Mesenchymal stem cell (in vitro differentiated cells and primary cell): ENCODE measurements around the gene IL1RAP.

Experiments used
- DNase-seq: peaks from one replicate; pipeline ENCODE4 v3.0.0-alpha.2; 2013
- H2AFZ ChIP-seq: one replicate; pipeline ENCODE4 v1.6.1; 2013; ENCODE audit warnings: low read depth, mild to moderate bottlenecking, control low read depth, inconsistent platforms, low read length, moderate library complexity
- H2AK5ac ChIP-seq: 2 replicates; pipeline ENCODE4 v1.6.1; 2013; ENCODE audit warnings: low read length, moderate library complexity, mild to moderate bottlenecking, inconsistent platforms; ENCODE audit not compliant: severe bottlenecking
- H2BK120ac ChIP-seq: one replicate; pipeline ENCODE4 v1.6.1; 2013; ENCODE audit warnings: low read depth, mild to moderate bottlenecking, inconsistent platforms, low read length, moderate library complexity
- H2BK12ac ChIP-seq, 2 experiments: one replicate each; pipeline ENCODE4 v1.6.1; 2013; ENCODE audit warnings: inconsistent platforms in 2 of 2, low read length in 2 of 2, mild to moderate bottlenecking in 2 of 2, moderate library complexity in 2 of 2, control low read depth in 1 of 2
- H2BK15ac ChIP-seq: one replicate; pipeline ENCODE4 v1.6.1; 2013; ENCODE audit warnings: mild to moderate bottlenecking, low read depth, inconsistent platforms; ENCODE audit not compliant: poor library complexity, severe bottlenecking
- H2BK5ac ChIP-seq: 2 replicates; pipeline ENCODE4 v1.6.1; 2013; ENCODE audit warnings: low read depth, mild to moderate bottlenecking, low read length, control low read depth, inconsistent platforms; ENCODE audit not compliant: poor library complexity, severe bottlenecking
- H3K14ac ChIP-seq, 2 experiments: one replicate each; pipeline ENCODE4 v1.6.1; 2013; ENCODE audit warnings: inconsistent platforms in 2 of 2, low read length in 2 of 2, control low read depth in 1 of 2, mild to moderate bottlenecking in 1 of 2, moderate library complexity in 1 of 2
- H3K18ac ChIP-seq, 2 experiments: one replicate each; pipeline ENCODE4 v1.6.1; 2013; ENCODE audit warnings: inconsistent platforms in 2 of 2, low read length in 2 of 2, control low read depth in 1 of 2, low read depth in 1 of 2, mild to moderate bottlenecking in 1 of 2
- H3K23ac ChIP-seq, 2 experiments: one replicate each; pipeline ENCODE4 v1.6.1; 2013; ENCODE audit warnings: inconsistent platforms in 2 of 2, low read length in 2 of 2, mild to moderate bottlenecking in 2 of 2, moderate library complexity in 2 of 2, control low read depth in 1 of 2
- H3K27ac ChIP-seq: 2 replicates; pipeline ENCODE4 v1.5.1; 2013; ENCODE audit warnings: mild to moderate bottlenecking, moderate library complexity, low read length, control low read depth, inconsistent platforms; ENCODE audit not compliant: poor library complexity, severe bottlenecking
- H3K27me3 ChIP-seq, 2 experiments: 2 replicates each; pipeline versions ENCODE4 v1.6.1 to v1.7.0; 2013; ENCODE audit warnings: low read length in 2 of 2, mild to moderate bottlenecking in 2 of 2, moderate library complexity in 2 of 2, control low read depth in 1 of 2, inconsistent platforms in 1 of 2; ENCODE audit not compliant: control insufficient read depth in 1 of 2, insufficient read depth in 1 of 2
- H3K36me3 ChIP-seq, 2 experiments: 2 replicates each; pipeline versions ENCODE4 v1.6.1 to v1.7.0; 2013; ENCODE audit warnings: low read length in 2 of 2, control low read depth in 1 of 2, inconsistent platforms in 1 of 2, low read depth in 1 of 2, mild to moderate bottlenecking in 1 of 2; ENCODE audit not compliant: insufficient read depth in 2 of 2, control insufficient read depth in 1 of 2
- H3K4ac ChIP-seq, 2 experiments: one replicate each; pipeline ENCODE4 v1.6.1; 2013; ENCODE audit warnings: inconsistent platforms in 2 of 2, low read length in 2 of 2, mild to moderate bottlenecking in 2 of 2, moderate library complexity in 2 of 2, control low read depth in 1 of 2, low read depth in 1 of 2
- H3K4me1 ChIP-seq: 2 replicates; pipeline ENCODE4 v1.6.1; 2013; ENCODE audit warnings: low read depth, low read length, control low read depth; ENCODE audit not compliant: control insufficient read depth, insufficient read depth
- H3K4me2 ChIP-seq: 2 replicates; pipeline ENCODE4 v1.6.1; 2013; ENCODE audit warnings: low read length, mild to moderate bottlenecking, inconsistent platforms; ENCODE audit not compliant: poor library complexity, severe bottlenecking
- H3K4me3 ChIP-seq, 2 experiments: 2 replicates each; pipeline versions ENCODE4 v1.5.1 to v1.7.0; 2013; ENCODE audit warnings: low read length in 2 of 2, mild to moderate bottlenecking in 2 of 2, control low read depth in 1 of 2, low read depth in 1 of 2; ENCODE audit not compliant: insufficient read depth in 1 of 2
- H3K79me1 ChIP-seq: replicated peaks from 2 replicates; pipeline ENCODE4 v1.6.1; 2013; ENCODE audit warnings: mild to moderate bottlenecking, control low read depth, low read length, inconsistent platforms; ENCODE audit not compliant: poor library complexity, severe bottlenecking
- H3K9ac ChIP-seq: 2 replicates; pipeline ENCODE4 v1.7.0; 2013; ENCODE audit warnings: mild to moderate bottlenecking, low read length, moderate library complexity
- H3K9me3 ChIP-seq: 2 replicates; pipeline ENCODE4 v1.7.0; 2013; ENCODE audit warnings: mild to moderate bottlenecking, low read length; ENCODE audit not compliant: control insufficient read depth
- H4K8ac ChIP-seq: one replicate; pipeline ENCODE4 v1.6.1; 2013; ENCODE audit warnings: inconsistent platforms, mild to moderate bottlenecking, low read length, moderate library complexity
- H4K91ac ChIP-seq: one replicate; pipeline ENCODE4 v1.6.1; 2013; ENCODE audit warnings: mild to moderate bottlenecking, low read length, inconsistent platforms
- WGBS: methylation state at CpG from one replicate; pipeline ENCODE4 v1.1.7; 2013; ENCODE audit warnings: mixed read lengths; 5-methylcytosine and 5-hydroxymethylcytosine counted together

The IL1RAP gene

GRCh38 chr3:190582667-190583066 lies 68.8 kb downstream of the IL1RAP start:
- Histone ChIP-seq H3K4me3 (no peak overlapping the region), H3K9me3 (no peaks in the 10 kb centered on the region), H4K91ac (no peak overlapping the region), H3K27ac (no peak overlapping the region), H3K4me1 (peaks cover 3% of the 10 kb centered on the region), H3K4me2 (no peak overlapping the region), H3K4ac (no peak overlapping the region), H2BK15ac (no peak overlapping the region), H3K9ac (no peak overlapping the region), H2BK5ac (no peak overlapping the region), H2BK120ac (no peak overlapping the region), H3K36me3 (no peaks in the 10 kb centered on the region), H2AFZ (no peak overlapping the region), H3K14ac (no peak overlapping the region), H3K18ac (no peak overlapping the region), H4K8ac (no peak overlapping the region), H3K23ac (no peak overlapping the region), H2BK12ac (no peak overlapping the region), H3K79me1 (no peaks in the 10 kb centered on the region), H3K27me3 (no peaks in the 10 kb centered on the region), H2AK5ac (no peak overlapping the region)
- DNase-seq, result no peak
- 99% methylated on average over 2 of the region's 2 CpGs for WGBS

GRCh38 chr3:190585805-190586630 lies 72.1 kb downstream of the IL1RAP start:
- Histone ChIP-seq H3K14ac (no peak overlapping the region), H2BK5ac (no peak overlapping the region), H3K18ac (peak overlapping the region; percentile 13 to 72), H3K9me3 (no peaks in the 10 kb centered on the region), H4K8ac (no peak overlapping the region), H3K36me3 (no peaks in the 10 kb centered on the region), H2AFZ (no peak overlapping the region), H4K91ac (no peak overlapping the region), H2AK5ac (peak overlapping the region; percentile 14), H2BK120ac (no peak overlapping the region), H3K23ac (no peak overlapping the region), H3K27ac (no peak overlapping the region), H3K4me3 (peak overlapping the region in 1 of 2 experiments; percentile 44), H3K27me3 (no peaks in the 10 kb centered on the region), H3K9ac (peak overlapping the region; percentile 18), H3K4ac (peak overlapping the region; percentile 15 to 19), H2BK15ac (no peak overlapping the region), H3K4me1 (peaks cover 3% of the 10 kb centered on the region), H3K79me1 (no peaks in the 10 kb centered on the region), H2BK12ac (peak overlapping the region; percentile 29 to 65), H3K4me2 (no peak overlapping the region)
- peak; percentile 97 for DNase-seq
- 30% methylated on average over 5 of the region's 6 CpGs for whole genome bisulfite sequencing

GRCh38 chr3:190586631-190587011 lies 72.7 kb downstream of the IL1RAP start:
- no peaks in the 10 kb centered on the region for H3K27me3 ChIP-seq
- H3K23ac ChIP-seq, result no peak overlapping the region
- no peak overlapping the region for H2AFZ ChIP-seq
- peak overlapping the region; percentile 3 to 11 for H2BK12ac ChIP-seq
- no peak overlapping the region for H2BK15ac ChIP-seq
- no peak overlapping the region for H3K27ac ChIP-seq
- peak overlapping the region in 1 of 2 experiments; percentile 57 for H3K18ac ChIP-seq
- H3K4me2 ChIP-seq, result no peak overlapping the region
- 40% methylated on average over 4 of the region's 4 CpGs for WGBS
- no peak overlapping the region for H3K4me3 ChIP-seq
- no peak overlapping the region for H4K8ac ChIP-seq
- peaks cover 3% of the 10 kb centered on the region for H3K4me1 ChIP-seq
- no peaks in the 10 kb centered on the region for H3K79me1 ChIP-seq
- no peaks in the 10 kb centered on the region for H3K9me3 ChIP-seq
- H2BK120ac ChIP-seq, result no peak overlapping the region
- H2AK5ac ChIP-seq, result no peak overlapping the region
- no peaks in the 10 kb centered on the region for H3K36me3 ChIP-seq
- no peak overlapping the region for H3K9ac ChIP-seq
- no peak overlapping the region for H3K4ac ChIP-seq
- no peak overlapping the region for H3K14ac ChIP-seq
- no peak overlapping the region for H4K91ac ChIP-seq
- H2BK5ac ChIP-seq, result no peak overlapping the region
- peak; percentile 78 for DNase-seq

- no peak overlapping the region for H3K14ac ChIP-seq
- WGBS, result no CpG with 5 or more reads among the region's 2 CpGs
- no peak overlapping the region for H4K91ac ChIP-seq
- H3K9me3 ChIP-seq, result no peaks in the 10 kb centered on the region
- no peak overlapping the region for H2BK12ac ChIP-seq
- DNase-seq, result no peak
- H3K4ac ChIP-seq, result no peak overlapping the region
- H3K9ac ChIP-seq, result no peak overlapping the region
- H3K4me2 ChIP-seq, result no peak overlapping the region
- no peak overlapping the region for H2BK120ac ChIP-seq
- no peak overlapping the region for H2BK15ac ChIP-seq
- no peak overlapping the region for H2AFZ ChIP-seq
- no peak overlapping the region for H2BK5ac ChIP-seq
- H3K79me1 ChIP-seq, result no peaks in the 10 kb centered on the region
- no peaks in the 10 kb centered on the region for H3K27me3 ChIP-seq
- no peak overlapping the region for H3K27ac ChIP-seq
- no peak overlapping the region for H3K23ac ChIP-seq
- no peak overlapping the region for H3K4me3 ChIP-seq
- H3K18ac ChIP-seq, result no peak overlapping the region
- H2AK5ac ChIP-seq, result no peak overlapping the region
- peaks cover 3% of the 10 kb centered on the region for H3K4me1 ChIP-seq
- no peaks in the 10 kb centered on the region for H3K36me3 ChIP-seq
- H4K8ac ChIP-seq, result no peak overlapping the region
Observed at GRCh38 chr3:190588570-190588969, 74.7 kb downstream of the IL1RAP start.
